H1 (cell line): ENCODE results near the gene SF3B2. TPM values are rescaled to one million over a fixed set of nuclear protein-coding genes. Genes with fewer than 3 reads are reported as not detected.

Experiments used
- CTCF ChIA-PET: fragments of 300-600 bp; sonication (Branson Sonifier 250); formaldehyde crosslinking; loops from one replicate; lab custom pipeline; 2021; ENCODE audit not compliant: partially characterized antibody; lab: Charles Lee
- POLR2A ChIA-PET: fragments of 300-600 bp; sonication (Branson Sonifier 250); formaldehyde crosslinking; loops from one replicate; lab custom pipeline; 2021; ENCODE audit warnings: inconsistent platforms; ENCODE audit not compliant: partially characterized antibody; lab: Charles Lee
- DNase-seq, 2 experiments: peaks; one replicate each; pipeline versions ENCODE4 v3.0.0 to v3.0.0-alpha.2; 2010 to 2022; ENCODE audit warnings: low spot score in 2 of 2, low read depth in 1 of 2, mixed read lengths in 1 of 2
- FAIRE-seq: peaks from 2 replicates; lab custom pipeline; 2011; peaks lifted over from hg19 to GRCh38; lab: Jason Lieb, UNC
- H2AFZ ChIP-seq: 2 replicates; pipeline ENCODE4 v1.8.1; 2012; ENCODE audit warnings: low read length, inconsistent platforms
- H2AK5ac ChIP-seq: 2 replicates; pipeline ENCODE4 v1.6.1; 2013; ENCODE audit warnings: low read depth, low read length
- H2BK120ac ChIP-seq: replicated peaks from 2 replicates; pipeline ENCODE3; 2013; ENCODE audit warnings: low read depth, low read length, inconsistent platforms
- H2BK12ac ChIP-seq: 2 replicates; pipeline ENCODE4 v1.6.1; 2013; ENCODE audit warnings: low read depth, low read length
- H2BK15ac ChIP-seq: 2 replicates; pipeline ENCODE4 v1.6.1; 2013; ENCODE audit warnings: low read length
- H2BK20ac ChIP-seq: 2 replicates; pipeline ENCODE4 v1.6.1; 2013; ENCODE audit warnings: low read length
- H2BK5ac ChIP-seq: 2 replicates; pipeline ENCODE4 v1.6.1; 2013; ENCODE audit warnings: low read depth, low read length
- H3K14ac ChIP-seq: 2 replicates; pipeline ENCODE4 v1.6.1; 2013; ENCODE audit warnings: inconsistent platforms; ENCODE audit not compliant: insufficient read length
- H3K18ac ChIP-seq: 2 replicates; pipeline ENCODE4 v1.6.1; 2013; ENCODE audit warnings: low read length; ENCODE audit errors: extremely low read depth
- H3K23ac ChIP-seq: 2 replicates; pipeline ENCODE4 v1.6.1; 2013; ENCODE audit warnings: inconsistent platforms; ENCODE audit not compliant: insufficient read length
- H3K23me2 ChIP-seq: 2 replicates; pipeline ENCODE4 v1.6.1; 2013; ENCODE audit warnings: low read depth, low read length
- H3K27ac ChIP-seq: 2 replicates; pipeline ENCODE4 v1.6.1; 2011; ENCODE audit warnings: low read depth, low read length, inconsistent platforms
- H3K27me3 ChIP-seq, 4 experiments: replicated peaks in 1 of 4; 1 replicate in 1 of 4; 2 replicates in 3 of 4; pipeline versions ENCODE4 v1.6.1 to v1.8.1; 2011 to 2013; ENCODE audit warnings: low read length in 3 of 4, mild to moderate bottlenecking in 3 of 4, inconsistent platforms in 2 of 4, mixed read lengths in 2 of 4, moderate library complexity in 1 of 4; ENCODE audit not compliant: control insufficient read depth in 3 of 4, insufficient read depth in 3 of 4; ENCODE audit errors: extremely low read depth in 1 of 4
- H3K36me3 ChIP-seq, 4 experiments: 2 replicates each; pipeline versions ENCODE4 v1.6.1 to v1.8.1; 2011 to 2013; ENCODE audit warnings: mild to moderate bottlenecking in 4 of 4, low read length in 3 of 4, moderate library complexity in 2 of 4, control low read depth in 1 of 4, inconsistent platforms in 1 of 4; ENCODE audit not compliant: insufficient read depth in 4 of 4, control insufficient read depth in 2 of 4
- H3K4ac ChIP-seq: replicated peaks from 2 replicates; pipeline ENCODE3; 2013; ENCODE audit warnings: low read length, low read depth, mixed read lengths, inconsistent platforms; ENCODE audit not compliant: insufficient read length
- H3K4me1 ChIP-seq, 4 experiments: replicated peaks in 1 of 4; 1 replicate in 1 of 4; 2 replicates in 3 of 4; pipeline versions ENCODE4 v1.6.1 to v1.8.1; 2011 to 2013; ENCODE audit warnings: low read length in 3 of 4, inconsistent platforms in 2 of 4, mixed read lengths in 1 of 4; ENCODE audit not compliant: insufficient read depth in 4 of 4, control insufficient read depth in 3 of 4
- H3K4me2 ChIP-seq, 2 experiments: 2 replicates each; pipeline versions ENCODE4 v1.6.1 to v1.8.1; 2011 to 2013; ENCODE audit warnings: low read depth in 2 of 2, low read length in 2 of 2, control low read depth in 1 of 2, inconsistent platforms in 1 of 2, mild to moderate bottlenecking in 1 of 2; ENCODE audit not compliant: insufficient read depth in 1 of 2
- H3K4me3 ChIP-seq, 4 experiments: fragments of 200-600, 300-600 bp in 1 of 4; sonication (generic), shearing (Covaris generic), sonication (Bioruptor Twin) in 1 of 4; 2 replicates each; pipeline versions ENCODE4 v1.5.1 to v1.8.1; 2011 to 2016; ENCODE audit warnings: low read length in 4 of 4, low read depth in 3 of 4, control low read depth in 2 of 4, inconsistent platforms in 2 of 4, mild to moderate bottlenecking in 2 of 4, mixed read lengths in 1 of 4, moderate library complexity in 1 of 4; ENCODE audit not compliant: insufficient read depth in 2 of 4; ENCODE audit errors: extremely low read depth in 1 of 4
- H3K56ac ChIP-seq: replicated peaks from 2 replicates; pipeline ENCODE3; 2013; ENCODE audit warnings: low read depth, mild to moderate bottlenecking, mixed read lengths, low read length, inconsistent platforms; ENCODE audit not compliant: insufficient read length
- H3K79me1 ChIP-seq: 2 replicates; pipeline ENCODE4 v1.6.1; 2013; ENCODE audit warnings: low read depth, low read length, control low read depth
- H3K79me2 ChIP-seq, 2 experiments: 2 replicates each; pipeline versions ENCODE4 v1.6.1 to v1.8.1; 2012 to 2013; ENCODE audit warnings: low read length in 2 of 2, mild to moderate bottlenecking in 2 of 2, inconsistent platforms in 1 of 2; ENCODE audit not compliant: insufficient read depth in 2 of 2, control insufficient read depth in 1 of 2
- H3K9ac ChIP-seq, 4 experiments: replicated peaks in 1 of 4; 1 replicate in 1 of 4; 2 replicates in 3 of 4; pipeline versions ENCODE4 v1.6.1 to v1.8.1; 2011 to 2013; ENCODE audit warnings: low read depth in 3 of 4, low read length in 3 of 4, control low read depth in 2 of 4, mild to moderate bottlenecking in 2 of 4, moderate library complexity in 2 of 4, inconsistent platforms in 1 of 4; ENCODE audit errors: extremely low read depth in 1 of 4
- H3K9me3 ChIP-seq, 2 experiments: 2 replicates each; pipeline versions ENCODE4 v1.6.1 to v1.8.1; 2012 to 2013; ENCODE audit warnings: mild to moderate bottlenecking in 2 of 2, moderate library complexity in 2 of 2, control low read depth in 1 of 2, inconsistent platforms in 1 of 2, low read depth in 1 of 2, low read length in 1 of 2, mixed read lengths in 1 of 2; ENCODE audit not compliant: insufficient read depth in 2 of 2
- H4K20me1 ChIP-seq, 2 experiments: replicated peaks in 1 of 2; 2 replicates each; pipeline versions ENCODE3 to v1.8.1; 2011 to 2013; ENCODE audit warnings: inconsistent platforms in 2 of 2, low read length in 2 of 2, mild to moderate bottlenecking in 1 of 2; ENCODE audit not compliant: insufficient read depth in 2 of 2, control insufficient read depth in 1 of 2
- H4K5ac ChIP-seq: 2 replicates; pipeline ENCODE4 v1.6.1; 2013; ENCODE audit warnings: low read length, low read depth, mixed read lengths, inconsistent platforms; ENCODE audit not compliant: insufficient read length
- H4K8ac ChIP-seq: 2 replicates; pipeline ENCODE4 v1.8.0; 2013; ENCODE audit warnings: mild to moderate bottlenecking, moderate library complexity, low read length, inconsistent platforms; ENCODE audit not compliant: insufficient read depth; ENCODE audit errors: extremely low read depth
- H4K91ac ChIP-seq: replicated peaks from 2 replicates; pipeline ENCODE3; 2013; ENCODE audit warnings: low read length, mixed read lengths, inconsistent platforms; ENCODE audit not compliant: insufficient read length
- BACH1 ChIP-seq: IDR thresholded peaks from 2 replicates; pipeline ENCODE4 v1.6.1; 2012; ENCODE audit warnings: low read length, improper control_type of control experiment
- EZH2 ChIP-seq: fragments of 200-600 bp; sonication (generic); IDR thresholded peaks from 2 replicates; pipeline ENCODE4 v1.7.1; 2012; ENCODE audit warnings: low read depth, mild to moderate bottlenecking, moderate library complexity, low read length, inconsistent platforms; ENCODE audit not compliant: severe bottlenecking
- RXRA ChIP-seq: IDR thresholded peaks from 2 replicates; pipeline ENCODE4 v1.6.1; 2011; ENCODE audit warnings: low read depth, mild to moderate bottlenecking, low read length, moderate library complexity; ENCODE audit not compliant: insufficient read depth
- WGBS, 2 experiments: shearing (Covaris generic) in 1 of 2; methylation state at CpG; one replicate each; pipeline versions ENCODE4 v1.1.6 to v1.1.7; 2013 to 2015; ENCODE audit warnings: low lambda C conversion rate in 2 of 2, mixed read lengths in 2 of 2, inconsistent platforms in 1 of 2, low coverage in 1 of 2, missing lambda C conversion rate in 1 of 2; ENCODE audit not compliant: insufficient replicate concordance in 2 of 2, insufficient coverage in 1 of 2, insufficient read length in 1 of 2; ENCODE audit errors: extremely low coverage in 1 of 2, missing lambda C conversion rate in 1 of 2; 5-methylcytosine and 5-hydroxymethylcytosine counted together
- polyA plus RNA-seq, 7 experiments: library from polyadenylated mRNA; depleted of rRNA in 3 of 7; stranded (reverse) in 5 of 7; unstranded in 2 of 7; fragments of >200 nt in 5 of 7; fragments of 200-250 nt in 2 of 7; gene quantifications; 1 replicate in 5 of 7; 2 replicates in 1 of 7; 4 replicates in 1 of 7; pipeline versions ENCODE4 v1.2.1 to v1.2.3, GENCODE V29; 2011 to 2013; ENCODE audit warnings: missing spikeins in 2 of 7, mixed read lengths in 2 of 7
- total RNA-seq: library from RNA; stranded (reverse); fragmentation: NEBNext Ultra II Directional; extraction: Animal tissue kit (Norgen Biotek cat#: 25700); gene quantifications from 2 replicates; pipeline ENCODE4 v1.2.1, GENCODE V29; 2021

SF3B2 gene
- total and polyA plus RNA-seq, 2 of the 8 experiments (the other 6 are each of a cell fraction or from before 2014, with no cell fraction given), result 182 to 237 TPM

DNA sequence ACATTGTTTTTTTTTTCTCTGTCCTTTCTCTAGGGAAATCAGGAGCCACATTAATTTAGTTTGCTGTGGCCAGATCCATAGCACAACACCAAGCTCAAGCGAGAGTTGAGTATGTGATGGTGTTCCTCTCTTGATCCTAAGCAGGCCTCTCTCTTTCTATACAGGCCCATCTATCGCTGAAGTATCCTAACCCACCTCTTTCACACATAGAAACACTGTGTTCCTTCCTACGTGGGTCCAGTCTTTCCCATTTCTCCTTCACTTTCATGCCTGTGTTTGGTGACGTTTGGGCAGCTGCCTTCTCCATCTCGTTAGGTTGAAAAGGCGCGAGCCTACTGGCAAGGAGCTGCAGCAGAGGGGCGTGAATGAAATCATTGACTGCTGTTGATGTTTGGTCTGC is 20.4 kb downstream of the SF3B2 start:
- no peaks in the 10 kb centered on the region for H3K9me3 ChIP-seq
- no peak overlapping the region for H3K56ac ChIP-seq
- peaks cover 0 to 13% of the 10 kb centered on the region in 2 experiments; a peak in 2 of 4 replicates for H3K79me2 ChIP-seq
- no peak overlapping the region for H3K4me2 ChIP-seq
- no peak overlapping the region for H2AFZ ChIP-seq
- peaks cover 4 to 15% (median 8%) of the 10 kb centered on the region in 4 experiments; a peak in 6 of 8 replicates for H3K36me3 ChIP-seq
- no peak overlapping the region for H3K4ac ChIP-seq
- H4K5ac ChIP-seq, result no peak overlapping the region
- H2AK5ac ChIP-seq, result no peak overlapping the region
- ChIA-PET CTCF (interaction anchor here (1.0 to 2.2 kb wide), 3 partner anchors 30 to 57 kb away, joined by 3 to 4 read pairs (median 3); no protein-coding TSS in a partner anchor), POLR2A (no interaction called here)
- H4K8ac ChIP-seq, result no peak overlapping the region
- WGBS, 2 experiments, result 94% methylated on average over 8 of the region's 8 CpGs; no CpG with 5 or more reads in 1 of the 2 experiments
- H3K4me1 ChIP-seq, result peaks cover 5 to 13% (median 8%) of the 10 kb centered on the region in 4 experiments; a peak in 6 of 7 replicates
- H2BK12ac ChIP-seq, result no peak overlapping the region
- H3K23me2 ChIP-seq, result no peaks in the 10 kb centered on the region; the same call in 1 of the 2 replicates
- H2BK120ac ChIP-seq, result no peak overlapping the region
- H3K23ac ChIP-seq, result no peak overlapping the region
- H2BK15ac ChIP-seq, result no peak overlapping the region
- no peak overlapping the region for H3K9ac ChIP-seq
- H4K91ac ChIP-seq, result no peak overlapping the region
- H3K18ac ChIP-seq, result no peak overlapping the region
- H3K27me3 ChIP-seq, result no peaks in the 10 kb centered on the region
- no peak overlapping the region for H3K14ac ChIP-seq
- peaks cover 2 to 6% of the 10 kb centered on the region in 2 experiments for H4K20me1 ChIP-seq
- H2BK20ac ChIP-seq, result no peak overlapping the region
- DNase-seq (no peak), FAIRE-seq (no peak)
- no peak overlapping the region for H3K27ac ChIP-seq
- no peak overlapping the region for H2BK5ac ChIP-seq
- no peaks in the 10 kb centered on the region for H3K79me1 ChIP-seq
- H3K4me3 ChIP-seq, result no peak overlapping the region
- TF ChIP-seq EZH2 (no peak), RXRA (no peak), BACH1 (no peak)
